Left renal cortex interstitium (tissue), 4 donors: ENCODE results near the gene SLC41A2. TPM values are rescaled to one million over a fixed set of nuclear protein-coding genes. Genes with fewer than 3 reads are reported as not detected.

Experiments used
- DNase-seq, 4 donors: peaks; one replicate each; pipeline ENCODE4 v3.0.0-alpha.2; 2013; ENCODE audit warnings: low read depth in 4 of 4, low spot score in 2 of 4, missing footprints in 1 of 4
- polyA plus RNA-seq, 4 donors: library from polyadenylated mRNA; unstranded; fragments of 120-200 nt; gene quantifications; one replicate each; pipeline ENCODE4 v1.2.1, GENCODE V29; 2013; ENCODE audit not compliant: insufficient read length in 4 of 4

The SLC41A2 gene
- polyA plus RNA-seq, 4 donors, result 4.0 to 6.8 (median 5.3) TPM

DNA sequence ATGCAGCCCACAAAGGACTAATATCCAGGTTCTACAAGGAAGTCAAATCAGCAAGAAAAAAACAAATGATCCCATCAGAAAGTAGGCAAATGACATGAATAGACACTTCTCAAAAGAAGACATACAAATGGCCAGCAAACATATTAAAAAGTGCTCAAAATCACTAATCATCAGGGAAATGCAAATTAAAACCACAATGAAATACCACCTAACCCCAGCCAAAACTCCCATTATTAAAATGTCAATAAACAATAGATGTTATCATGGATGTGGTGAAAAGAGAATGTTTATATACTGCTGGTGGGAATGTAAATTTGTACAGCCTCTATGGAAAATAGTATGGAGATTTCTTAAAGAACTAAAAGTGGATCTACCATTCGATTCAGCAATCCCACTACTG lies 25.0 kb downstream of the SLC41A2 start:
- DNase-seq, result no peak

DNA sequence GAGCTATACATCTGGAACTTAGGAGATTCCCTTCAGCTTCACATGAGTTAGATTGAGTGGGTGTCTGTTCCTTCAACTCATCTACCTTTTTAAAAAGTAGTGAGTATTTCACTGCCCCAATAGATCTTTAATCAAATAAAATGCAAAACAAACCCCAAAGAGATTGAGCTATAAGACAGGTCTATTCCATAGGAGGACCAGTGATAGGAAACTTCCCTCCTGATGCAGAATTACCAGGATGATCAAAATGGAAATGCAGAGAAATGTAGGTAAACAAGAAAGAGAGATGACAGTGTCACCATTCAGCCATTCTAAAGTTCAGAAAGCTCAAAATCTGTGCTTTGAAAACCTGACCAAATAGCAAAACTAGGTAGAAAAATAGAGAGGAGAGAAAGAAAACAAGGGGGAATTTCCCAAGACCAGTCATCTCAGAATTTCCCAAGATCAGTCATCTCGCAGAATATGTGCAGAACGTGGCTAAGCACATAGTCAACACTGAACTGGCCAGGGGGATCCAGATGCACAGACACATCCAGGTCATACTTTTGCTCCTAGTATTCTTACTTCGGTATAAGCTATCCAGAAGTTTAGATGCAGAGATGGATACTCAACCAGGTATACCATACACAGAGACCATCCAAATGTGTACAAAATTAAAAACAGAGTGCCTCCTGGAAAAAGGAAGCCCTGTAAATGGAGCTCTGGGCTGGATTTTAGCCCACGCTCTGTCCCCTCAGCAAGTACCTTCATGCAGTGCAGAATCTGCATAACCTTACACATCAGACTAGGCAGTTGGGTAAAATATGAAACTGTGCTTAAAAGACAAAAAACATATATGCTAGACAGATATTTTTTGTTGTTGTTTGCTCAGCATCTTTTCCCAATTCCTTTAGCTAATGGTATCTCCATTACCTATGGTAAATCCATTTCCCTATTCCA lies 27.4 kb downstream of the SLC41A2 start:
- no peak for DNase-seq

DNA sequence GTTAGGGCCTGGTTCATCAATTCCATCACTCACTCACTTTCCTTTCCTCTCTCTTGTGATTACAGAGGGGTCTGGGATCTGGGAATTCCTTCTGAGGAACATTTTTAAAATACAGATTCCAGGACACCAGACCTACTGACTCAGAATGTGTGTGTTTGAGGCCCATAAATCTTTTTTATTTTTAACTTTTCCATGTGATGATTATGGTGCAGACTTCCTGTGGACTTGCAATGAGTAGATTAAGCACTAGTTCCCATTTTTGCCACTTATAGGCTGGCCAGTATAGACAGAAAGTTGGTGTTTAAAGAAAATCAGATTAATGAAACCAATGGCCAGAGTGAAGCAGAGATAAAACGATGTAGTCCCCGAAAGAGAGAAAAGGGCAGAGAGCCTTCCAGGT lies 28.1 kb downstream of the SLC41A2 start:
- no peak for DNase-seq

DNA sequence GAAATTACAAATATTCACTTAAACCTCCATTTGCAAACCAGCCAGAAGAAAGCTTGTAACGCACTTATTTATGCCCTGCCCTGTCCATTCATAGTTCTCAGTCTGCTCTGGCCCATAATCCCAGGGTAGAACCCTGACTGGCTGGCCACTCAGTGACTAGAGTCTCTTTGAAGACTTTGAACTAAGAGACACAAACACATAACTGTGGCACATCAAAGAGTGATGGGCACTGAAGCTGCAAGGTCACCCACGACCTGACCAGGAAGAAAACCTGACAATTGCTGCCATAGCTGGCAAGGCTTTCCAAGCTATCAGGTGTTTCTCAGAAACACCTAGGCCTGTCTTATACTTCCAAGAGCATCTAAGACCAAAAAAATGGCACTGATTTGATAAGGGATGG lies 28.7 kb downstream of the SLC41A2 start:
- no peak for DNase-seq

DNA sequence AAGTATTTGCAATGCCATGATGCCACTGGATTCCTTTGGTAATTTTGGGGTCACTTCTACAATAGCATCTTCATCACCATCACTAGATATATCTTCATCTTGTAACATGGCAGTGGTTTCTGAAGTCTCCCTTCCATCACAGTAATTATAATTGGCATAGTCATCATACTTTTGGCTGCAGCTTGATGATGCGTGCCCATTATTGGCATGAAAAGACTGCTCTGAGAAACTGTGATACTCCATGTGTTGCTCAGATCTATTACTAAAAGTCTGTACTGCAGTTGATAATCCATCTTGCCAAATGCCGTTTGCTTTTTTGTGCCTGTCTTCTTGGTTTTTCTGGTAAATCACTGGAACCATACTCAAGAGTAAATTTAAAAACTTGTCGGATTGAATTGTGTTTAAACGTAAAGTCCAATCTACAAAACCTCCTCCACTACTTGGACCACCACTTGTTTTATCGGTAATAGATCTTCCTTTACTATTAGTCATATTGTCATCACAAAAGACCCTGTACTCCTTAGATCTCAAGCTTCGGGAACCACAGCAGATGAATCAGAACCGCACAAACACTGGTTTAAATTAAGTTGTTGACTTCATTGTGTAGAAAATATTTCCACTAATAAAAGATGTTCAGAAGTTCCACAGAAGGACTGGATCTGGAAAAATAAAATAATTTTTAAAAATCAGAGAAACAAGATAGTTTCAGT lies 29.9 kb downstream of the SLC41A2 start:
- no peak for DNase-seq

DNA sequence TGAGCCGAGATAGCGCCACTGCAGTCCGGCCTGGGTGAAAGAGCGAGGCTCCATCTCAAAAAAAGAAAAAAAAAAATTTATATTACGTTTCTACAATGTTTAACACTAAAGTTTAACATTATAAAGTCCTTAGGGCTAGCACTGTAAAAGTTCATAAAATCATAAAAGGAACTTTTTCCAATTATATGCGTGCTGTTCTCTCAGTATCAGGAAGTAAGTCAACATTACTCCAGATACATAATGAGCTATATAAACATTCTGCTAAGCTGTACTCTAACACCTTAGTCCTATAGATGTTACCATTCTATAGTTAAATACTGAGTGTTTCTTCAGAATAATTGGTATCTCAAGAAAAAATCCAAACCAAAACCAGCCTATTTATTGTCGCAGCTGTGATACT lies 32.6 kb downstream of the SLC41A2 start:
- no peak for DNase-seq

DNA sequence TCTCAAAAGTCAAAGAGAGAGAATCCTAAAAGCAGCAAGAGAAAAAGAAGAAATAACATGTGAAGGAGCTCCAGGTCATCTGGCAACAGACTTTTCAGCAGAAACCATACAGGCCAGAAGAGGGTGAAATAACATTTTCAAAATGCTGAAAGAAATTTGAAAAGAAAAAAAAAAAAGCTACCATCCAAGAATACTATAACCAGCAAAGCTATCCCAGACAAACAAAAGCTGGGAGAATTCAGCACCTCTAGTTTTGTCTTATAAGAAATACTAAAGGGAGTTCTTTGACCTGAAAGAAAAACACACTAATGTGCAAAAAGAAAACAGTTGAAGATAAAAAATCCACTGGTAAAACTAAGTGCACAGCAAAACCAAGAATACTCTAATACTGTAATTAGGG lies 36.8 kb downstream of the SLC41A2 start:
- no peak for DNase-seq

DNA sequence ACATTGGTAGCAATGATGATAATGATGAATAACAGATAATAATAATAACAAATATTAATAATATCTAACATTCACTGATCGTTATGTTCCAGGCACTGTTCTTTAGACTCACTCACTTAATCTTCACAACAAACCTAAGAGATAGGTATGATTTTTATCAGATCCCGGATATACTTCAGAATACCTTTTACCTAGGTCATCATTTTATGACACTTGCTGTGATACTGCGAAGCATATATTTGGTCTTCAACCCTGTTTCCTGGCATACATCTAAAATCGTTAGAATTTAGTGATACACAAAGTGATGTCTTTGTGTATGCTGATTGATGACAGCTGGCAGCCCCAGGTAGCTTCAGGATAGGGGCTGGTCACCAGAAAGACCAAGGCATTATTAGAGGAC lies 46.1 kb downstream of the SLC41A2 start:
- no peak for DNase-seq

DNA sequence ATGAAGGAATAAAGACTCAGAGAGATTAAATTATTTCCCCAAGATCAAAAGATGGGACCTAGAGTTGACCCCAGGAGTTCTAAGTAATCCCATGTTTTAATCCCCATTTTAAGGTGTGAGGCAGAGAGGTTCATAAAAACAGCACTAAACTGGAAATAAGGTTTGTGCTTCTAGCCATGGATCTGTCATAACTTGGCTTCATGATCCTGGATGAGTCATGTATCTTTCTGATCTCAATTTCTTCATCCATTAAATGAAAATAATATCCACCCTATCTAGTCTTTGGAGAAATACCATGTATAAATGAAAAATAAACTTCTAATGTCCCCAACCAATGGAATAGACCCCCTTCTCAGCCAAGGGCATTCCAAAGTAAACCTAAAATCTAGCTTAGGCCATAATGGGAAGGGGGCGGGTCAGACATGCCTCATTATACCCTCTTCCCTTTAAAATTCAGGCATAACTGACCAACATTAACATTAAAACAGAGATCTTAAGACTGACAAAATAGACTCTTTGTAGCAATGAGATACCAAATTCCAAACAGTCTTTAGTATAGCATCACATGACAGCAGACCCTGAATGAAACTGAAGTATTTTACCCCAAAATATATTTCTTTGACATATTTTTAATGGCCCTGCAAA lies 47.8 kb downstream of the SLC41A2 start:
- no peak for DNase-seq

DNA sequence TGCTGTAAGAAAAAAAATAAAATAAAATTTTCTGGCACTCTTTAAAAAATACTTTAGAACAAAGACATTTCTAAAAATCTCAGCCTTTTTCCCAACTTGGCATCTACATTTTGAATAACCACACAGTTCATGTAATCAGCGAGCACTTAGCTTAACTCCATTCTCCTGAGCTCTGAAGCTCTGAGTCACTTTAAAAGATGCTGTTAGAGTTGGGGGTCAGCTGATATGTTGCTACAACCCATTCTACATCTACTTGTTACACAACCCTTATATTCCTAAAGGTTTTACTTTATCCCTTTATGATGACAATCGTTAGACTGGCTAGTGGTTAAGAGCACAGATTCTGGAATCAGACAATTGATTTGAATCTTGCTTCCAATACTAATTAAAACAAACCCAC lies 48.3 kb downstream of the SLC41A2 start:
- no peak for DNase-seq

Other genes with a start within 250 kb of the SLC41A2 start
- gene NOPCHAP1, start 28.0 kb upstream of the SLC41A2 start, polyA plus RNA-seq, result 10 to 100 TPM; 10.4 to 14.2 (median 12.5) TPM
- gene ALDH1L2, start 126.2 kb upstream of the SLC41A2 start, polyA plus RNA-seq, result 1 to 10 TPM in 2 of 4 donors, under 1 TPM in 2; 0.72 to 1.5 (median 1.2) TPM
- gene WASHC4, start 149.4 kb upstream of the SLC41A2 start, polyA plus RNA-seq, result 10 to 100 TPM; 50.7 to 81.4 (median 57.7) TPM